Spleen (tissue), 7 donors: ENCODE measurements around the gene ALK.

Experiments
- POLR2A ChIP-seq, 3 donors: fragments of 450-650 bp; IDR thresholded peaks; one replicate each; pipeline ENCODE4 v1.5.1; 2017; ENCODE audit warnings: antibody characterized with exemption in 3 of 3, mild to moderate bottlenecking in 1 of 3
- POLR2AphosphoS5 ChIP-seq, 3 donors: sonication (generic); formaldehyde crosslinking; IDR thresholded peaks; one replicate each; pipeline ENCODE4 v1.5.1; 2017; ENCODE audit warnings: antibody characterized with exemption in 3 of 3
- TF ChIP-seq, protein P1 (sequence below), 11 experiments: fragments of 200-600 bp in 7 of 11; fragments of 450-650 bp in 4 of 11; sonication (generic) in 4 of 11; IDR thresholded peaks in 8 of 11; conservative IDR thresholded peaks in 3 of 11; 1 replicate in 7 of 11; 2 replicates in 4 of 11; pipeline versions ENCODE4 v1.4.0 to v1.8.0; 2016 to 2021; ENCODE audit warnings: antibody characterized with exemption in 11 of 11, inconsistent platforms in 4 of 11, mild to moderate bottlenecking in 1 of 11
- donor health status: DM: no; HTN: no; CAD: no; lungs with moderate emphysema.
- donor health status: DM: no; HTN: no; CAD: no.
- donor health status: DM: no; HTN: no; CAD: no.

- TF ChIP-seq, protein P1, sequence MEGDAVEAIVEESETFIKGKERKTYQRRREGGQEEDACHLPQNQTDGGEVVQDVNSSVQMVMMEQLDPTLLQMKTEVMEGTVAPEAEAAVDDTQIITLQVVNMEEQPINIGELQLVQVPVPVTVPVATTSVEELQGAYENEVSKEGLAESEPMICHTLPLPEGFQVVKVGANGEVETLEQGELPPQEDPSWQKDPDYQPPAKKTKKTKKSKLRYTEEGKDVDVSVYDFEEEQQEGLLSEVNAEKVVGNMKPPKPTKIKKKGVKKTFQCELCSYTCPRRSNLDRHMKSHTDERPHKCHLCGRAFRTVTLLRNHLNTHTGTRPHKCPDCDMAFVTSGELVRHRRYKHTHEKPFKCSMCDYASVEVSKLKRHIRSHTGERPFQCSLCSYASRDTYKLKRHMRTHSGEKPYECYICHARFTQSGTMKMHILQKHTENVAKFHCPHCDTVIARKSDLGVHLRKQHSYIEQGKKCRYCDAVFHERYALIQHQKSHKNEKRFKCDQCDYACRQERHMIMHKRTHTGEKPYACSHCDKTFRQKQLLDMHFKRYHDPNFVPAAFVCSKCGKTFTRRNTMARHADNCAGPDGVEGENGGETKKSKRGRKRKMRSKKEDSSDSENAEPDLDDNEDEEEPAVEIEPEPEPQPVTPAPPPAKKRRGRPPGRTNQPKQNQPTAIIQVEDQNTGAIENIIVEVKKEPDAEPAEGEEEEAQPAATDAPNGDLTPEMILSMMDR (IDR thresholded peaks at IDR 0.05 in 8 of 11, conservative IDR thresholded peaks at IDR 0.05 in 3 of 11): no peak
- TF ChIP-seq POLR2AphosphoS5 (IDR thresholded peaks at IDR 0.05) (no peak), POLR2A (IDR thresholded peaks at IDR 0.05) (no peak)
Observed at GRCh38 chr2:29146197-29146596, 775.2 kb downstream of the ALK start.
